Measurements from ENCODE around the gene S1PR4.
"Not testable (repeated sequence)": the region's sequence is repeated elsewhere in the genome, so short reads cannot be mapped to it uniquely, and the experiment has no call there.

Gene S1PR4

DNA sequence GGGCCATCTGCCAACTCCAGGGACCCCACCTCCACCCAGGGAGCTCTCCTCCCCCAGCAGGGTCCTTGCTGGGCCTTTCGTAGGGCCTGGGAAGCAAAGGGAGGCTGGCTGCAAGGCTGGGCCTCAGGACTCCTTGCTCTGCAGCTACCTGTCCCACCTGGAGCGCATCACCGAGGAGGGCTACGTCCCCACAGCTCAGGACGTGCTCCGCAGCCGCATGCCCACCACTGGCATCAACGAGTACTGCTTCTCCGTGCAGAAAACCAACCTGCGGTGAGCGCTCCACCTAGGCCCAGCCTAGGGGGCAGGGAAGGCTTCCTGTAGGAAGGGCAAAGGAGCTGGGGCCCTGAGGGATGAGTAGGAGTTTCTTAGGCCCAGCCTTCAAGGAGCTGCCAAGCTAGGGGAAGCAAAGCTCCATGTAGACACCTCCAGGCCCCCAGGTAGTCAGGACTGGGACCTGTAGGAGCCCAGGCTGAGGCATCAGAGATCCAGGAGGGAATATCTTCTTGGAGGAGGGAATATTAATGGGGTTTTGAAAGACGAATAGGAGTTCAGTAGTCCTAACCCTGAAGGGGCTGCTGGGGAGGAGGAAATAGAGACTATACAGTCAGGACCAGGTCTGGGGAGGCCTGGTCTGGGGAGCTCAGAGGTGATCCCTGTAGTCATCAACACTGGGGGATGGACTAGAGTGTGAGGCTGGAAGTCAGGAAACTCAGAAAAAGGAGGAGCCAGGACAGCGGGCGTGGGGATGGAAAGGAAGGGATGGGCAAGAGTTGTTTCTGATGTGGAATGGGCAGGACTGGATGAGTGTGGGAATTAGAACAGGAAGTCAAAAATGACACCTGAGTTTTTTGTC, 26.8 kb upstream of the S1PR4 start:
- no peak for DNase-seq (ENCODE audit: low read depth in 2 of 3, low spot score in 1 of 3)

DNA sequence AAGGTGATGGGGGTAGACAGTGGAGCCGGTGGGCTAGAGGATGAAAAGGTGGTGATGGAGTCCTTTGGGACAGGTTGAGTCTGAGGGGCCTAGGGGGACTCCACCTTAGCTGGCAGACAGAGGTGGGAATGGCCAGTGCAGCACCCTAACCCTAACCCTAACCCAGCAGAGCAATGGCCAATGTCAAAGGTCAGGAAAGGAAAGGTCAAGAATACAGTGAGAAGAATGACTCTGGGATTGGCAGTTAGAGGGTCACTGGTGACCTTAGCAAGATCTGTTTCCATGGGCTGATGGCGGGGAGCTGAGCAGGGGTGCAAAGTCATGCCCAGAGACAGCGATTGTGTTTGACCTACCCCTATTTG, 26.2 kb upstream of the S1PR4 start:
- DNase-seq (ENCODE audit: low read depth in 2 of 3, low spot score in 1 of 3), result no peak

DNA sequence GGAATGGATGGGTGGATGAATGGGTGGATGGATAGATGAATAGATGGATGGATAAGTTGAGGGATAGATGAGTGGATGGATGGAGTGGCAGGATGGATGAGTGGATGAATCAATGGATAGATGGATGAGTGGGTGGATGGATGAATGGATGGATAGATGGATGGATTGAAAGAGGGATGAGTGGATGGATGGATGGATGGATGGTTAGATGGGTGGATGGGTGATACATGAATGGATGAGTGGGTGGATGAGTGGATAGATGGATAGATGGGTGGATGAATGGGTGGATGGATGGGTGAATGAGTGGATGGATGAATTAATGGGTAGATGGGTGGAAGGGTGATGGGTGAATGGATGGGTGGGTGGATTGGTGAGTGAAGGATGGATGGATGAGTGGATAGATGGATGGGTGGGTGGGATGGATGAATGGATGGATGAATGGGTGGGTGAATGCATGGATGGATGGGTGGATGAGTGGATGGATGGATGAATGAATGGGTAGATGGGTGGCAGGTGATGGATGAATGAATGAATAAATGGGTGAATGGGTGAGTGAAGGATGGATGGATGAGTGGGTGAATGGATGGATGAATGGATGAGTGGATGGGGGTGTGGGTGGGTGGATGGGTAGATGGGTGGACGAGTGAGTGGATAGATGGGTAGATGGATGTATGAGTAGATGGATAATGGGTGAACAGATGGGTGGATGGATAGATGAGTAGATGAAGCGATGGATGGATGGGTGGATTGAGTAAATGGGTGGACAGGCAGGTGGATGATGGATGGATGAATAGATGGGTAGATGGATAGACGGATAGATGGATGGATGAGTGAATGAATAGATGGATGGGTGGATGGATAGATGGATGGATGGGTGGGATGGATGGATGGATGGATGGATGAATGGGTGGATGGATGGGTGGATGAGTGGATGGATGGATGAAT, 25.0 kb upstream of the S1PR4 start:
- DNase-seq (ENCODE audit: low read depth in 2 of 3, low spot score in 1 of 3), result no peak

DNA sequence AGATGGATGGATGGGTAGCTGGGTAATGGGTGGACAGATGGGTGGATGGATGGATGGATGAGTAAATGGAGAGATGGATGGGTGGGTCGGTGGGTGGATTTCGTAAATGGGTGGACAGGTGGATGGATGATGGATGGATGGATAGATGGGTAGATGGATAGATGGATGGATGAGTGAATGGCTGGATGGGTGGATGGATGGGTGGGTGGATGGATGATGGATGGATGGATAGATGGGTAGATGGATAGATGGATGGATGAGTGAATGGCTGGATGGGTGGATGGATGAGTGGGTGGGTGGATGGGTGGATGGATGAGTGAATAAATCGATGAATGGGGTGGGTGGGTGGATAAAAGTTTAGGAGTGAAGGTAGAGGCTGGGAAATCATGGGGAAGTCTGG, 24.1 kb upstream of the S1PR4 start:
- DNase-seq (ENCODE audit: low read depth in 2 of 3, low spot score in 1 of 3), result not testable (repeated sequence)

DNA sequence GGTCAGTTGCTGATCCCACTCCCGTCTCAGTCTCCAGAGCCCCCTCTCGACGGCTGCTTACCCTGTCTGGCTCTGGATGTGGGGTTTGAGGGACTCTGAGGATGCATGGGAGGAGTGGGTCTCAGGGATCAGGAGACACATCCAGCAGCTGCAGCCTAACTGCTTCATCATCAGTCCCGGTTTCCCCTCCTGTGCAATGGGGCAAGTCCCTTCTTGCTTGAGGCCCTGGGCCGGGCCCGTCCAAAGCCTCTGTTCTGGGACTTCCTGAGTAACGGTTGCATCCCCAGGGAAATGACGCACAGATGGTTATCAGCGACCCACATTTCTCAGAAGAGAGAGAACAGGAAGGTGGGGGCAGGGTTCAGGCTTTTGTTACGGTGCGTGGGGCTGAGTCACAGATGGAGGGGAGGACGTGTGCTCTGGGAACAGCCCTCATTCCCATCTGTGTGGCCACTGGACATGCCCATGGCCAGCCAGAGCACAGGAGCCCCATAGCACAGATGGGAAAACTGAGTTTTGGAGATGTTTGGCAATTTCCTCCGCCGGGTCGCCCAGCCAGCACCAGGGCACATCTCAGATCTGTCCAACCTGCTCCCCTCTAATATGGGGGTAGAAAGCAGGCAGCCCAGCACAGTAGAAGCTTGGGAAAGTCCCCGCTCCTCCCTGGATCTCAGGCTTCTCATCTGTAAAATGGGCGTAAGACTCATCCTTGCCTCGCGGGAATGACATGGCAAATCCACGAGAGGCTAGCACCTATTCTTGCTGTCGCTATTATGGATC, 23.4 kb upstream of the S1PR4 start:
- DNase-seq (ENCODE audit: low read depth in 2 of 3, low spot score in 1 of 3), result peak; percentile 81 to 85 (median 85)

DNA sequence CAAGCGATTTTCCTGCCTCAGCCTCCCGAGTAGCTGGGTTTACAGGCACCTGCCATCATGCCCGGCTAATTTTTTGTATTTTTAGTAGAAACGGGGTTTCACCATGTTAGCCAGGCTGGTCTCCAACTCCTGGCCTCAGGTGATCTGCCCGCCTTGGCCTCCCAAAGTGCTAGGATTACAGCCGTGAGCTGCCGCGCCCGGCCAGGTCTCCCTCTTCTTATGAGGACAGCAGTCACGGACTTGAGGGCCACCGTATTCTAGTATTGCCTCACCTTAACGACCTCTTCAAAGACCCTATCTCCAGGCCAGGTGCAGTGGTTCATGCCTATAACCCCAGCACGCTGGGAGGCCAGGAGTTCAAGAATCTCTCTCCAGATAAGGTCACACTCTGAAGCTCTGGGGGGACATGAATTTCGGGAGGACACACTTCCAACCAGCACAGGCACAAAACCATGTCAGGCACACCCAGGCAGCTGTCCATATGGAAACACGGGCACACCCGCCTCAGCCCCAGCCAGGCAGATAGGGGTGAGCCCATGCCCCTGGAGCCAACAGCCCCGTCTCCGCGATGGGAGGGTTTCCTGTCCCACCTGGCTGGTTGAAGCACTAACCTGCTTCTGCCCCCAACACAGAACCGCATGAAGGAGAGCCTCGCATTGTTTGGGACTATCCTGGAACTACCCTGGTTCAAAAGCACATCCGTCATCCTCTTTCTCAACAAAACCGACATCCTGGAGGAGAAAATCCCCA, 21.3 kb upstream of the S1PR4 start:
- no peak for DNase-seq (ENCODE audit: low read depth in 2 of 3, low spot score in 1 of 3)

DNA sequence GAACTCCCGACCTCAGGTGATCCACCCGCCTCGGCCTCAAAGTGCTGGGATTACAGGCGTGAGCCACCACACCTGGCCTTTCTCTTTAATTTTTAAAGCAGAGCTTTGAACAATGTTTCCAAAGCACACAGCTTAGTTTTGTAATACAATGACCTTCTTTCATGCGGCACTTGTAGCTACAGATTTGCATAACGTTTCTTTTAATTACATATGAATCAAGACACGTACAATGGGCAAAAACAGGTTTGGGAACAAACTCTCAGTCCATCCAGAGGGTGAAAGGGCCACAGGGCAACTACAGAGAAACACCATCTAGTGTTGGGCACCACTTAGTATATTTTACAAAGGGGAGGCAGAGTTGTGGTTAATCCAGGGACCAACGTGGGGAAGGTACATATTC, 19.0 kb upstream of the S1PR4 start:
- DNase-seq (ENCODE audit: low read depth in 2 of 3, low spot score in 1 of 3), result no peak

DNA sequence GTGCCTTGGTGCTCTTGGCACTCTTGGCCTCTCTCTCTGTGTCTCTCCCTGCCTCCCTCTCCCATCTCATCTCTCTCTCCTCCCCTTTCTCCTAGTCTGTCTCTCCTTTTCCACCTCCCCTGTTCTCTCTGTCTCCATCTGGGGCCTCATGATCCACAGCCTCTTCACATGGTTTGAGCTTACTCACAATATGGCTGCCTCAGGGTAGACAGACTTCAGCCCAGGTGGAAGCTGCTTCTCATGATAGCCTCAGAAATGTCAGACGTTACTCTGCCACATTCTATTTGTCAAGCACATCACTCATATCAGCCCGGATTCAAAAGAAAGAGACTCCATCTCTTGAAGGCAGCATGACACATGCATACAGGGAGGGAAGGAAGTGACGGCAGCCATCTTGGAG, 18.4 kb upstream of the S1PR4 start:
- DNase-seq (ENCODE audit: low read depth in 2 of 3, low spot score in 1 of 3), result no peak

DNA sequence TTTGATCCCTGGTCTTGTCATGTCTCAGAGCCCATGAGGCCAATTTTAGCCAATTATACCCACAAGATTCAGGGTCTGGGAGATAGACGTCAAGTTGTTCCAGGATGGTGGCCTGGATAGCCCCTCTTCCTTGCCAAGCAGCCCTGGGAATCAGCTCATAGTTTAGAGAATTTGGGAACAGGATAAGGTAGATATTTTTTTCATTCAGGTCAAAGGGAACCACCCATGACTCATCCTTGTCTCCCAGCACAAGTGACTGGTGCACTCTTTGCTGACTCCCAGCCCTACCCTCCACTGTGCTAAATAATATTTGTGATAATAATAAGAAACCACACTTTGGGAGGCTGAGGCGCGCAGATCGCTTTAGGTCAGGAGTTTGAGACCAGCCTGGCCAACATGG, 17.1 kb upstream of the S1PR4 start:
- DNase-seq (ENCODE audit: low read depth in 2 of 3, low spot score in 1 of 3), result no peak

DNA sequence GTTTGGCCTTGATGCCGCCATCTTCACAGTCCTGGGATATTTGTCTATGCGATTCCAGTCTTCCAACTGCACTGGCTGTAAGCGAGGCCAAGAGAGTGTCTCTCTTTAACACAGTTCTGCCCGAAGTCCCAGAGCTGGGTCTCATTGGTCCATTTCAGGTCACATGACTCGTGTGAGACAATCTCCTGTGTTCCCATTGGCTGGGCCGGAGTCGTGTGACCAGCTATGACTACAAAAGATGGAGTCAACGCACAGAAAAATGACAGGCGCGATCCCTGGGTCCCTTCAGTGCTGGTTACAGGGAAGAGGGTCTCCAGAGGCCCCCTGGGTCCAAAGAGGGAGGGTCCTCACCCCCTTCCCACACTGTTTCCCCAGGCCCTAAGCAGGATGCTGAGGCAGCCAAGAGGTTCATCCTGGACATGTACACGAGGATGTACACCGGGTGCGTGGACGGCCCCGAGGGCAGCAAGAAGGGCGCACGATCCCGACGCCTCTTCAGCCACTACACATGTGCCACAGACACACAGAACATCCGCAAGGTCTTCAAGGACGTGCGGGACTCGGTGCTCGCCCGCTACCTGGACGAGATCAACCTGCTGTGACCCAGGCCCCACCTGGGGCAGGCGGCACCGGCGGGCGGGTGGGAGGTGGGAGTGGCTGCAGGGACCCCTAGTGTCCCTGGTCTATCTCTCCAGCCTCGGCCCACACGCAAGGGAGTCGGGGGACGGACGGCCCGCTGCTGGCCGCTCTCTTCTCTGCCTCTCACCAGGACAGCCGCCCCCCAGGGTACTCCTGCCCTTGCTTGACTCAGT, 15.9 kb upstream of the S1PR4 start:
- DNase-seq (ENCODE audit: low read depth in 2 of 3, low spot score in 1 of 3), result no peak

DNA sequence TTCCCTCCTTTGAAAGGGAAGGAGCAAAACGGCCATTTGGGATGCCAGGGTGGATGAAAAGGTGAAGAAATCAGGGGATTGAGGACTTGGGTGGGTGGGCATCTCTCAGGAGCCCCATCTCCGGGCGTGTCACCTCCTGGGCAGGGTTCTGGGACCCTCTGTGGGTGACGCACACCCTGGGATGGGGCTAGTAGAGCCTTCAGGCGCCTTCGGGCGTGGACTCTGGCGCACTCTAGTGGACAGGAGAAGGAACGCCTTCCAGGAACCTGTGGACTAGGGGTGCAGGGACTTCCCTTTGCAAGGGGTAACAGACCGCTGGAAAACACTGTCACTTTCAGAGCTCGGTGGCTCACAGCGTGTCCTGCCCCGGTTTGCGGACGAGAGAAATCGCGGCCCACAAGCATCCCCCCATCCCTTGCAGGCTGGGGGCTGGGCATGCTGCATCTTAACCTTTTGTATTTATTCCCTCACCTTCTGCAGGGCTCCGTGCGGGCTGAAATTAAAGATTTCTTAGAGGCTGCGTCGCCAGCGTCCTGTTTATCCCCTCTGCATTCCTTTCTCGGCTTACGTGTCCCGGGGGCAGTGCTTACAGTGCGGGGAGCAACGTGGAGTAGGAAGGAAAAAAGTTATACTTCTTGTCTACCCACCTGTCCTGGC, 15.2 kb upstream of the S1PR4 start:
- DNase-seq (ENCODE audit: low read depth in 2 of 3, low spot score in 1 of 3), result peak in 2 of 3 donors; percentile 59 to 69

DNA sequence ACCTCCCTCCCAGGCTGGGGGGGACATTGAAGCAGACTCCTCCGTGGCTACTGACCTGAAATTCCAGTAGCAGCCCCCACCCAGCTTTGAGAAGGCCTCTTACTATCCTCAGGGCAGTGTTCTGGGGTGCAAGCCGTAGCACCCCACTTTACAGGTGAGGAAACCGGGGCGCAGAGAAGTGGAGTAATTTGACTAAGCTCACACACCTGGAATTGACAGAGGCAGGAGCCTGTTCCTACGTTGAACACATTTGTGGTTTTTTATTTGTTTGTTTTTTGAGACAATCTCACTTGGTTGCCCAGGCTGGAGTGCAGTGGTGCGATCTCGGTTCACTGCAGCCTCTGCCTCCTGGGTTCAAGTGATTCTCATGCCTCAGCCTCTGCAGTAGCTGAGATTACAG, 14.6 kb upstream of the S1PR4 start:
- DNase-seq (ENCODE audit: low read depth in 2 of 3, low spot score in 1 of 3), result no peak

DNA sequence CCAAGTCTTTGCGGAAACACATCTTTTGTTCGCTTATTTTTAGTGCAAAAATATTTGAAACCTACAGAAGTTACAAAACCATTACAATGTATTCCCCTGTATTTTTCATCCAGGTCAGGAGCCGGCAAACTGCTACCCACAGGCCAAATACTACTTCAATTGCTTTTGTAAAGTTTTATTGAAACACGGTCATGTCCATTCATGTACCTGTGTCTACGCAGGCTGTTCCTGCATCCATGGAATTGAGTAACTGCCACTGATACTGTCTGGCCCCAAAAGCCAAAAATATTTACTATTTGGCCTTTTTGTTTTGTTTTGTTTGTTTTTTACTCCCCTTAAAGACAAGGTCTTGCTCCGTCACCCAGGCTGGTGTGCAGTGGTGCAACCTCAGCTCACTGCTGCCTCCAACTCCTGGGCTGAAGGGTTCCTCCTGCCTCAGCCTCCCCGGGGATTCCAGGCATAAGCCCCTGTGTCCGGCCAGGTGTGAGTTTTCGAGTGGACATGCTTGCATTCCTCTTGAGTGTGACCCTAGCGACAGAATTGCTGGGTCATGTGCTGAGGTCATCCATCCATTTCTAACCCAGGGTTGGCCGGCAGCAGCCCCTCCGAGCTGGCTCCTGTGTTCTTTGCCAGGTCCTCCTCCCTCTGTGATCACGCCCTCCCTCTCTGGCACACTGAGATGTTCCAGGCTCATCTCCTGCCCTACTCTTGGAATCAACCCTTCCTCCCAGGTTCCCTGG, 10.9 kb upstream of the S1PR4 start:
- no peak for DNase-seq (ENCODE audit: low read depth in 2 of 3, low spot score in 1 of 3)

DNA sequence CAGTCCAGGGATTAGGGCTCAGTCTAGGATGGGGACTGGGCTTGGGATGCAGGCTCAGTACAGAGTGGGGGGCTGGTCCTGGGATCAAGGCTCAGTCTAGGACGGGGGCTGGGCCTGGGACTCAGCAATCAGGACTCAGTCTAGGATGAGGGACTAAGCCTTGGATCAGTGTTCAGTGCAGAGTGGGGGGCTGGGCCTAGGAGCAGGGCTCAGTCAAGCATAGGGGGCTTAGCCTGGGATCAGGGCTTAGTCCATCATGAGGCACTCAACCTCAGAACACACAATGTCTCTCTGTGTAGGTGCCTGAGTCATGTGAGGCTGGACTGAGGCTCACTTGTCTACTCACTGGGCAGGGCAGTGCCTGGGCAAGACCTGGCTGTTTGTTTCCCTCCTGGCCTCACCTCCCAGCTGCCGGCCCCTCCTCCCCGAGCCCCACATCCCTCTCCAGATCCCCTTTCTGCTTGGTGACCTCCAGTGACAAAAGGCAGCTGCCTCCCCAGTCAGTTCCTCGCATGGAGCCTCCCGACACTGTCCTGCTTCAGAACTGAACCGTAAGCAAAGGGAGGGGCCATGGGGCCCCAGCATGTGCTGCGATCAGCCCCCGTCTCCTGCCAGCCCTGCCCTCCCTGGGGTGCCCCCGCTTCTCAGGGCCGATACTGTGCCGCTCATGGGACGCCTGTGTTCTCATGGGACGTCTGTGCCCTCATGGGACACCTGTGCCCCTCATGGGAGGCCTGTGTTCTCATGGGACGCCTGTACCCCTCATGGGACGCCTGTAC, 6.5 kb upstream of the S1PR4 start:
- DNase-seq (ENCODE audit: low read depth in 2 of 3, low spot score in 1 of 3), result no peak

DNA sequence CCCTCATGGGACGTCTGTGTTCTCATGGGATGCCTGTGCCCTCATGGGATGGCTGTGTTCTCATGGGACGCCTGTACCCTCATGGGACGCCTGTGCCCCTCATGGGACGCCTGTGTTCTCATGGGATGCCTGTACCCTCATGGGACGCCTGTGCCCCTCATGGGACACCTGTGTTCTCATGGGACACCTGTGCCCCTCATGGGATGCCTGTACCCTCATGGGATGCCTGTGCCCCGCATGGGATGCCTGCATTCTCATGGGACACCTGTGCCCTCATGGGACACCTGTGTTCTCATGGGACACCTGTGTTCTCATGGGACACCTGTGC, 5.9 kb upstream of the S1PR4 start:
- not testable (repeated sequence) for DNase-seq (ENCODE audit: low read depth in 2 of 3, low spot score in 1 of 3)

DNA sequence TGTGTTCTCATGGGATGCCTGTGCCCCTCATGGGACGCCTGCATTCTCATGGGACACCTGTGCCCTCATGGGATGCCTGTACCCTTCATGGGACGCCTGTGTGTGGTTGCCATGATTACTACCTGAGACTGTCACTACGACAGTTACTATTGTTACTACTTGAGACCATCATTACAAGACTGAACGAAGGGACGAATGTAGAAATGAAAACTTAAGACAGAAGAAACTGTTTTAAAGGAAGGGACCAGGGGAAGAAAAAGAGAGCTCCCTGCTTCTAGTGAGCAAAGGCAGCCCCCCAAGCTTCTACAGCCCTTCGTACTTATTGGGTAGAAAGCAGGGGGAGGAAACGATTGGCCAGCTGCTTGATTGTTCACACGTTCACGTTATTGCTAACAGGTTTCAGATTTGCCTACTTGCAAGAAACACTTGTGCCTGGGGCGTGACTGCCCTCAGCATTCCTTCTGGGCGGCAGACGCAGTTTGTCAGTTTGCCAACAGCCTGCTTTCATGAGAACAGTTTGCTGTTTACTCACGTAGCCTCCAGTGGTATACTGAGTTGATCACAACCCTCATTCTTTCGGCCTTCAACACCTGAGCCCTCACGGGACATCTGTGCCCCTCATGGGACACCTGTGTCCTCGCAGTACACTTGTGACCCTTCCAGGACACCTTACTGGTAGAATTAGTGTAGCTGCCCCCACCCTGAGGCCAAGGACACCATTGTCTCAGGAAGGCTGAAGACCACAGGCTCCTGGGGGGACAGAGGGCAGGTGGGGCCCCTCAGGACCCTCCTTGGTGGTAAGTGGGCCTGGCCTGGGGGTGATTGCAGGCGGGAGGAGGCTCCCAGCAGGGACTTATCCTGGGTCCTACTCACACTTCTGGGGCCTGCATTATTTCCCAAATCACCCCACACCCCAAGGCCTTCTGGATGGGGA, 2.5 kb upstream of the S1PR4 start:
- DNase-seq (ENCODE audit: low read depth in 2 of 3, low spot score in 1 of 3), result no peak
